Stimulated activated CD8-positive, alpha-beta memory T cell treated with anti-CD3 and anti-CD28 coated beads, Interleukin-4, amount 100 ng/mL, for 4 hours (primary cell): ENCODE results near the gene QSOX2.
"Not testable (repeated sequence)": the region's sequence is repeated elsewhere in the genome, so short reads cannot be mapped to it uniquely, and the experiment has no call there.

Experiments used
- DNase-seq, 2 donors: peaks; one replicate each; pipeline ENCODE4 v3.0.0-alpha.2; 2020; ENCODE audit warnings: low read depth in 2 of 2, low spot score in 1 of 2

QSOX2 gene

GRCh38 chr9:136237486-136238341 is 7.9 kb downstream of the QSOX2 start:
- DNase-seq: no peak

DNA sequence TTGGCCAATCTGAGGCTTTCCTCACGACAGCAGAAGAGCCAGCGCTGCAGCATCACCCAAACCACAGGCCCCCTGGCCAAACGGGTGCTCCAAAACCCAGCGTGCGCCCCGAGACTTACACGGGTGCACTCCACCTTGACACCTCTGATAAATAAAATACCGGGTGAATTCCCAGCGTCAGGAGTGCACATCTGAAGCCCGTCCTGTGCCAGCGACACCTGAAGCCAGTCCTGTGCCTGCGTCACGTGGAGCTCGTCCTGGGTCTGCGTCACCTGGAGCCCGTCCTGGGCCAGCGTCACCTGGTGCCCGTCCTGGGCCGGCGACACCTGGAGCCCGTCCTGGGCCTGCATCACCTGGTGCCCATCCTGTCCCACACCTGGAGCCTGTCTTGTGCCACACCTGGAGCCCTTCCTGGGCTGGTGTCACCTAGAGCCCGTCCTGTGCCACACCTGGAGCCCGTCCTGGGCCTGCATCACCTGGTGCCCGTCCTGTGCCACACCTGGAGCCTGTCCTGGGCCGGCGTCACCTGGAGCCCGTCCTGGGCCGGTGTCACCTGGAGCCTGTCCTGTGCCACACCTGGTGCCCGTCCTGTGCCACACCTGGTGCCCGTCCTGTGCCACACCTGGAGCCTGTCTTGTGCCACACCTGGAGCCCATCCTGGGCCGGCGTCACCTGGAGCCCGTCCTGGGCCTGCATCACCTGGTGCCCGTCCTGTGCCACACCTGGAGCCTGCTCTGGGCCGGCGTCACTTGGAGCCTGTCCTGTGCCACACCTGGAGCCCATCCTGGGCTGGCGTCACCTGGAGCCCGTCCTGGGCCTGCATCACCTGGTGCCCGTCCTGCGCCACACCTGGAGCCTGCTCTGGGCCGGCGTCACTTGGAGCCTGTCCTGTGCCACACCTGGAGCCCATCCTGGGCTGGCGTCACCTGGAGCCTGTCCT is 8.9 kb downstream of the QSOX2 start:
- not testable (repeated sequence) for DNase-seq

- DNase-seq: no peak
Observed at GRCh38 chr9:136235709-136236455, 9.7 kb downstream of the QSOX2 start.

DNA sequence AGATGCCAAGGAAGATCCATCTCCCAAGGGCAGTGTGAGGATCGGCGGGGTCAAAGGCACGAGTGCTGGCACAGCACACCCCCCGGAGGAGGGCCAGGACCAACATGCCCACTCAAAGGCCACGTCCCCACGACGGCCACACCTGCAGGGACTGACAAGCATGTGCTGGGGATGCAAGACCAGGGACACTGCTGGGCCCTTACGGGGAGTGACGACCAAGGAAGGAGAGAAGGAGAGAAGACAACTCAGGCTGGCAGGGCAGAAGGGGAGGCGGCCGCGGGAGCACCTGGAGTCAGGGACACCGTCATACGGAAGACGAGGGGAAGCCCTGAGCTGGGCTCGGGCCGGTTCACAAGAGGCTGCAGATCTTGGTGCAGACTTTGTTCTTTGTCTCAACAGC is 10.4 kb downstream of the QSOX2 start:
- DNase-seq: no peak

DNA sequence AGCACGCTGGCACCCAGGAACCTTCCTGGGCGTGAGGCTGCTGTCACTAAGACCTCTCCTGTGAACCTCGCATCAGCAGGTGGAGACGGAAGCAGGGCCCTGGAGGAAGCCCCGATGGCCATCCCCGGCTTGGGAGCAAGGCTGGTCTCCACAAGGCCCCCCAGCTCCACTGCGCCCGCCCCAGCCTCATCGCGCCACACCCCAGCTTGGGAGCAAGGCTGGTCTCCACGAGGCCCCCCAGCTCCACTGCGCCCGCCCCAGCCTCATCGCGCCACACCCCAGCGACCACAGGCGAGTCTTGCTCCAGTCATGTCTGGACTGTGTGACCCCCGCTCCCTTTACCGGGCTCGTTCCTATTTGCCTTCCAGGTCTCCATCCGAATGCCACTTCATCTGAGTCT is 11.0 kb downstream of the QSOX2 start:
- DNase-seq: no peak

GRCh38 chr9:136233868-136234267 is 11.7 kb downstream of the QSOX2 start:
- no peak for DNase-seq

DNA sequence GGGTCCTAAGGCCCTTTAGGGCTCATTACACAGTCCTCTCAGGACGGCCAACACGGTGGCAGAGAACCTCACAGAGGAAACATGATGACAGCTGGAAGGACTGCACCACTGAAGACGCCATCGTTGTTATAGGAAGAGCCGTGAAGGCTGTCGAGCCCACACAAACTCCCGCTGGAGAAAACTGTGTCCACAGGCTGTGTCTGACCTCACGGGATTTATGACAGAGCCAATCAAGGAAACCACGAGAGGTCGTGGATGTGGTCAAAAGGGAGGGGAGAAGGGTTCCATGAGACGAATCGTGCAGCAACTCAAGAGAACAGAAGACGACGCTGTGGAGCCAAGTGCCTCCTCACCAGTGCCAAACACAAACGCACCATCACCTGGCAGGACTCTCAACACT is 12.2 kb downstream of the QSOX2 start:
- DNase-seq: no peak

DNA sequence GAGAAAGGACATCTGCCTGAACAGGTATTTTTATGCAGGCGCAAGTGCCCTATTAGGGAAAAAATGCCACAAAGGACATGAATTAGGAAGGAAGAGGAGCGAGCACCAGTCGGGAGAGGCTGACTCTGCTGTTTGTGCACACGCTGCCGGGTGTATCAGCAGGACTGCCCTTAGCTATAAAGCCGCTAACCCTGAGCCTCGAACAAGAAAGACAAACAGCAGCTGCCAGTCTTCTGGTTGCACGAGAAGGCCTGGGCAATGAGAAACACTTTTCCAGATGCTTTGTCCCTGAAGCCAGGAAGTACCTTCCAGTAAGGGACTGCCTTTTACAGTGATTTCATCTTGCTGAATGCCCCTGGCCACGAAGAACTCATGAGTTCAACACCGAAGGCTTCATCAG is 12.6 kb downstream of the QSOX2 start:
- DNase-seq: no peak

DNA sequence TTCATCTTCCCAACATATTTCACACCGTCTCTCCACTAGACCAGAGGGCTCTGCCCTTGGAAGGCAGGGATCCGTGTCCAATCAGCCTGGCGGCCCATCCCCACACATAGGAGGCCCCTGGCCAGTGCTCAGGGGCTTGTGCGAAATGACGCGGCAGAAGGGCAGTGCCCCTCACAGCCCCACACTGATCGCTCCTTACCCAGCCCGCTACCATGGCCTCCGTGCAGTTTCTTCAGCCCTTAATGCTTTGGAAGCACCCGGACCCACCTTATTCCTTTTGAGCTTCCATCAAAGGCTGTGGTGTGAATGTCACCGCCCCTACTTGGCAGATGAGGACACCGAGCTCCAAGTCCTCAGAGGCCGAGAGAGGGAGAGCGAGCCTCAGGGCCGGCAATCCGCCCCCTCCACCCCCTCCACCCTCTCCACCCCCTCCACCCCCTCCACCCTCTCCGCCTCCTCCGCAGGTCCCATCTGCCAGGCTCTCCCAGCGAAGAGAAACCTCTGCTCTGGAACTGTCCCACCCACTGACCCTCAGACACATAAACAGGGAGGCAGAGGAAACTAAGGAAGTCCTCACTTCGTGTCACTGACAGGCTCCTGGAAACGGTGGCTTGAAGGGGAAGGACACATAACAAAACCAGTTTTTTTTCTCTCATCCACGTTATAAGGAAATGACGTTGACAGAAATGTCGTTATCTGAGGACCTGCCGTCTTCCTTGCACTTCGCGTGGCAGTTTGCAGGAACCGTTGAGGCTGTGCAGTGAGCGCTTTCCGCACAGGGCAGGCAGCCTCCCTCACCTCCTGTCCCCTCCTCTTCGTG is 13.9 kb downstream of the QSOX2 start:
- no peak for DNase-seq

DNA sequence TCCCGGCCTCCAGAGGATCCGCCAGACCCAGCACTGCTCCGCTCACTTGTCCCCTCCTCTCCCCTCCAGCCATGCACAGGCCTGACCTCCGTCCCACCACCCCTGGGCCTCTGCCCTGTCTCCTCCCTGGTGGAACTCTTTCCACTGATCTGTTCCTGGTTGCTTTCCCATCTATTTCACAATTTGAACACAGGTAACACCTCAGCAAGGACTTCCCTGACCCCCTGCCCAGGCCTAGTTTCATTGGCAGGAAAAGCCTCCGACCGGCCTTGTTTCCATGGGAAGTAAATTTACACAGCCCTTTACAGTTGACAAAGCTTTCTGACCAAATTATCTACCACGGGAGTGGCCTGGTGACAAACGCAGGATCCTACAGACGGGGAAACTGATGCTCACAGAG is 14.8 kb downstream of the QSOX2 start:
- no peak for DNase-seq

GRCh38 chr9:136230365-136230764 is 15.2 kb downstream of the QSOX2 start:
- no peak for DNase-seq

DNA sequence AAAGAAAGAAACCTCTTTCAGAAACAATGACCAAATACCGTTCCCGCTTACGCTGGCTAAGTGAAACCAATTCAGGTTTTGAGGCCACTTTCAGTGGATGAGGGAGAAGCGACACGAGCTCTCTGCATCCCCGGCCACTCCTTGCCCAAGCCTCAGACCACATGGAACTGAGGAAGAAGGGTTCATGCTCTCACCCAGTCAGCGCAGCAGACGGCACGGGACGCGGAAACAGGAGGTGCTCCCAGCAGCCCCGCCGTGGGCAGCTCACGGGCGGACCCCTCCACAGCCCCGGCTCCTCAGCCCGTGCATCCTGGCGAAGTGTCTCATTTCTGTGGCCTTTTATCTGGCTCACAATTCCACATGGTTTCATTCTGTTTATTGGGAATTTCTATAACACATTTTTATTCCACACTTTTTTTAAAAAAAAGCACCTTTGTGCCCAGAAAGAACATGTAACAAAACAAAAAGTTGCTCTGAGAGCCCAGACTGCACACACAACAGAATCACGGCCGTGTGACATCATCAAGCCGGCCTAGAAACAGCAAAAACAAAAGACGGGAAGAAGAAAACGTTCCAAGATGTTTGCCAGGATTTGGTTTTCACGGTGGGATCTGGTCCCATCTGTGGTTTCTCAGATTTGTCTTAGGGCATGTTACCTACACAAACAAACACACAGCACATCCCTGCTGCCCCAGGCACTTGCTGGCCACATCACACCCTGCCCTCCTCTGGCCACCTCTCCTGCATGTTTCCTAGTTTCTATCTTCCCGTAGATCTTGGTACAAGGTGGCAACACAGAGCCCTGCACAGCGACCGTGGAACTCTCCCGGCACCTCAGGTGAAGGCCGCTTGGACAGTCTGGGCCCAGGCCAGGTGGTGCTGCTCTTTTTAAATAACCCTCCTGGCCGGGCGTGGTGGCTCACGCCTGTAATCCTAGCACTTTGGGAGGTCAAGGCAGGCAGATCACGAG is 16.2 kb downstream of the QSOX2 start:
- no peak for DNase-seq

DNA sequence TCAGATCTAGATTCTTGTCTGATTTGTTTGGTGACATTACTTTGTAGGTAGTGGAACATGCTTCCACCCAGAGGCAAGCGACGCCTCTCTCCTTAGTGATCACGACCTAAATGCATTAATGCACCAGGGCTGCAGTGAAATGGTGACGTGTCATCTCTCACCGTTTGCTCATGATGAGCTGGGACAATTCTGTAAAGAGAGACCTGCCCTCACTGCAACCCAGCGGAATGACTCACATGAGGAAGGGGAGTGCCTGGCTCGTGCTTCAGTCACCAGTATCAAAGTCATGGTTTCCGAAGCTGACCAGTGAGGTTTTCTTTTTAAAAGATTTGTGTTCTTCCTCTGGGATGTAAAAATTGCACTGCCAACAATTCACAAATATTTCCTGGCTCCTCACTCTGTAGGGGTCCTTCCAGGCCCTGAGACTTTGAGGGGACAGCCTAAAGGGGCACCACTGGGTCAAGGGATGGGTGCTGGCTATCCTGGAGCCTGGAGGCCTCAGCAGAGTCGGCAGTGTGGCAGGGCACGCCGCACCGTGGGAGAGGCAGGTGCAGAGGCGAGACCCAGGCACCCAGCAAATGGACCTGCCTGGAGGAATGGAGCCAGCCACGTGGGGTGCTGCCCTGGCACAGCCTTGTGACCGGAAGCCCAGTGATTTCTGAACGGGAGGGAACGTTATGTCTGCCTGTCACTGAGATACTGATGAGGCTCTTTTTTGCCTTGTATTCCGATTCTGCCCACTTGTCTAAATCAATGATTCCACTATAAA is 17.3 kb downstream of the QSOX2 start:
- no peak for DNase-seq

DNA sequence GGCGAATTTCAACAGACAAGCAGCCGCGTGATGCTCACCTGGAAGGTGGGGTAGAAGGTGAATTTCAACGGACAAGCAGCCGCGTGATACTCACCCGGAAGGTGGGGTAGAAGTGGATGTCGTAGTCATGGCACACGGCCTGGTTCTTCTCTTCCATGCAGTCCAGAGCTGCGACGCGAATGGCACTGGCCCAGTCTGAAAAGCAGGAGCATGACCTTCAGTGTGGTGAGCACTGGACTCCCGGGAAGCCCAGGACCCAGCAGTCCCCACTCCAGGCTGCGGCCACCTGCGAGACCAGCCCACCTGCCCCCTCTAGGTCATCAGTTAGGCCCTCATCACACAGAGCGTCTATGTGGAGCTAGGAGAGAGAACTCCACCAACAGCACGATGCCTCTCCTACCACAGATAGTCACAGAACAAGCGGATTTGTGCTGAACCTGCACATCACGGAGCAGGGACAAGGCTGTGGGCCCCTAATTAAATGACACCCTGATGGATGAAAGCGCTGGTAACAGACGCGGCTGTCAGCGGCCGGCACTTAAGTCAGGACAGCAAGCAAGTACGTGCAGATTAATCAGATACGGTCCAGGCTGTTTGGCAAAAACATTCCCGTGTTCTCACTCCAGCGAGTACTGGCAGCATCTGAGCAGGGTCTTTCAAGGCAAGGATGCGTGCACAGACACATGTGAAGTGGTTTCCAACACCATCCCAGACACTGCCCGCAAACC is 18.8 kb downstream of the QSOX2 start:
- DNase-seq: no peak

- DNase-seq: peak in 1 of 2 donors; percentile 42
Observed at GRCh38 chr9:136225748-136226679, 19.6 kb downstream of the QSOX2 start.

DNA sequence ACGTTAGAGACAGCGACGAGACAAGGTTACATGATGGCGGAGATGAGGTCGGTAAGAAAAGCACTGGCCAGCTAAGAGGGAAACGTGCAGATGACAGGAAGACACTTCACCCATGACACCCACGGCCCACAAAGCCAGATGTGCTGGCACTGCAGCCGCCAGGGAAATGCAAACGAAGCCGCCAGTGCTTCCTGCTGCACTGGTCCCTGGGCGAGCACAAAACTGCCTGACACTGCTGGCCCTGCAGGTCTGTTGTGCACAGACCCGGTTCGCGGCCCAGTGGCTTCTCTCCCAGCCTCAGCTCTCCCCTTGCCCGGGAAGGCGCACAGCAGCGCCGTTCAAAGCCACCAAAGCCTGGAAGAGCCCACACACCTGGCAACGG is 20.3 kb downstream of the QSOX2 start:
- no peak for DNase-seq
